Right atrium auricular region (tissue), 2 donors: ENCODE measurements around the gene LIX1. TPM values are rescaled to one million over a fixed set of nuclear protein-coding genes. Genes with fewer than 3 reads are reported as not detected.

Experiments used
- DNase-seq: peaks from one replicate; pipeline ENCODE4 v3.0.0-alpha.2; 2019; ENCODE audit warnings: low spot score
- H3K27ac ChIP-seq, 2 donors: fragments of 200-600 bp; sonication (generic); 1 replicate in 1 of 2; 2 replicates in 1 of 2; pipeline ENCODE4 v1.5.1; 2016 to 2019
- H3K27me3 ChIP-seq, 2 donors: fragments of 200-600 bp; sonication (generic); one replicate each; pipeline versions ENCODE4 v1.5.1 to v1.6.0; 2017 to 2019
- H3K36me3 ChIP-seq: fragments of 200-600 bp; sonication (generic); one replicate; pipeline ENCODE4 v1.5.1; 2016
- H3K4me1 ChIP-seq, 2 donors: fragments of 200-600 bp; sonication (generic); one replicate each; pipeline versions ENCODE4 v1.5.1 to v1.6.0; 2017 to 2019
- H3K4me3 ChIP-seq, 2 donors: fragments of 200-600 bp; sonication (generic); 1 replicate in 1 of 2; 2 replicates in 1 of 2; pipeline ENCODE4 v1.5.1; 2017 to 2019; ENCODE audit warnings: mild to moderate bottlenecking in 1 of 2, moderate library complexity in 1 of 2
- H3K9me3 ChIP-seq, 2 donors: fragments of 200-600 bp; sonication (generic); one replicate each; pipeline ENCODE4 v1.5.1; 2019
- total RNA-seq, 2 donors: library from RNA; depleted of rRNA; stranded (reverse); fragments of >200 nt; gene quantifications; one replicate each; pipeline ENCODE4 v1.1.0, GENCODE V29; 2016
- TF ChIP-seq, protein P1 (sequence below), 2 donors: fragments of 200-600 bp; sonication (generic); IDR thresholded peaks; one replicate each; pipeline ENCODE4 v1.5.1; 2019; ENCODE audit warnings: antibody characterized with exemption in 2 of 2

Gene LIX1
- total RNA-seq, 2 donors from 2014 or later = not detected

DNA sequence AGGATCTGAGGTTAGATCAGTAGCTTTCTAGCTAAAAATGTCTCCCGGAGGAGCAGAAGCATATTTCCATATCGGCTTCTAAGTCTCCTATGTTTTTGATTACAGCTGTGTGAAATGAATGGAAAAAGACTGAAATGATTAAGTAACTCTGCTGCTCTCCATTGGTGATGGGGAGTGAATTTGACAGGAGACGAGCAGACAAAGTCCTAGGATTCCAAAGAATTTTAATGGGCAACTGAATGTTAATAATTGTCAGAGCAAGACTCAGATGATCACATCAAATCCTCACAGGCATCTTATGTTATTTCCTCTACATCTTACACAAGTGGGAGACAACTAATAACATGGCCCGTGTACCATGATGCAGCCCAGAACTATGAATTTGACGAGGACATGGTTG, 66.8 kb downstream of the LIX1 start:
- no peaks in the 10 kb centered on the region for H3K9me3 ChIP-seq

GRCh38 chr5:97074859-97075489, 67.4 kb downstream of the LIX1 start:
- no peaks in the 10 kb centered on the region for H3K27me3 ChIP-seq
- H3K4me1 ChIP-seq = no peaks in the 10 kb centered on the region
- no peak overlapping the region for H3K27ac ChIP-seq
- no peaks in the 10 kb centered on the region for H3K36me3 ChIP-seq
- DNase-seq = no peak
- no peaks in the 10 kb centered on the region for H3K9me3 ChIP-seq
- TF ChIP-seq, protein P1, sequence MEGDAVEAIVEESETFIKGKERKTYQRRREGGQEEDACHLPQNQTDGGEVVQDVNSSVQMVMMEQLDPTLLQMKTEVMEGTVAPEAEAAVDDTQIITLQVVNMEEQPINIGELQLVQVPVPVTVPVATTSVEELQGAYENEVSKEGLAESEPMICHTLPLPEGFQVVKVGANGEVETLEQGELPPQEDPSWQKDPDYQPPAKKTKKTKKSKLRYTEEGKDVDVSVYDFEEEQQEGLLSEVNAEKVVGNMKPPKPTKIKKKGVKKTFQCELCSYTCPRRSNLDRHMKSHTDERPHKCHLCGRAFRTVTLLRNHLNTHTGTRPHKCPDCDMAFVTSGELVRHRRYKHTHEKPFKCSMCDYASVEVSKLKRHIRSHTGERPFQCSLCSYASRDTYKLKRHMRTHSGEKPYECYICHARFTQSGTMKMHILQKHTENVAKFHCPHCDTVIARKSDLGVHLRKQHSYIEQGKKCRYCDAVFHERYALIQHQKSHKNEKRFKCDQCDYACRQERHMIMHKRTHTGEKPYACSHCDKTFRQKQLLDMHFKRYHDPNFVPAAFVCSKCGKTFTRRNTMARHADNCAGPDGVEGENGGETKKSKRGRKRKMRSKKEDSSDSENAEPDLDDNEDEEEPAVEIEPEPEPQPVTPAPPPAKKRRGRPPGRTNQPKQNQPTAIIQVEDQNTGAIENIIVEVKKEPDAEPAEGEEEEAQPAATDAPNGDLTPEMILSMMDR (IDR thresholded peaks at IDR 0.05) = no peak
- H3K4me3 ChIP-seq = no peak overlapping the region

More for the DNA sequence above, 66.8 kb downstream of the LIX1 start:
- DNase-seq = no peak
- H3K4me3 ChIP-seq = no peak overlapping the region
- H3K4me1 ChIP-seq = no peaks in the 10 kb centered on the region
- H3K27me3 ChIP-seq = no peaks in the 10 kb centered on the region
- H3K36me3 ChIP-seq = no peaks in the 10 kb centered on the region
- TF ChIP-seq, protein P1 (IDR thresholded peaks at IDR 0.05) = no peak
- H3K27ac ChIP-seq = no peak overlapping the region

DNA sequence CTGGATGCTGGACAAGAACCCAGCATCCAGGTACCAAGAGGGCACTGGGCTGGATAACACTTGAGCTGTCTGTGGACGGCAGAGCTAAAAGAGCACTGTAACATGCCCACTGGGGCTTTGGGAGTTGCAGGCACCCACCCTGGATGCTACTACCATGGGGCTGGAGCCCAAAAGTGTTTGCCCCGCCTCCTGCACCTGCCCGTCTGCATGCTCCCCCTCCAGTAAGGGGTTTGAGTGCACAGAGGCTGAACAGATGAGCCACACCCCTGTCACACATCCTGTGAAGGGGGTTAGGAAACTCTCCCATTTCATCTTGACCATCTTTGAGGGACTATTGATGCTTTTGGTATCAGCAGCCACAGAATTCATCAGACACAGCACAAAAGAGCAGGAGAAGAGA, 69.0 kb downstream of the LIX1 start:
- no peak for DNase-seq
- TF ChIP-seq, protein P1 (IDR thresholded peaks at IDR 0.05) = no peak
- no peak overlapping the region for H3K27ac ChIP-seq
- H3K27me3 ChIP-seq = no peaks in the 10 kb centered on the region
- no peak overlapping the region for H3K4me3 ChIP-seq
- H3K36me3 ChIP-seq = no peaks in the 10 kb centered on the region
- no peaks in the 10 kb centered on the region for H3K9me3 ChIP-seq
- H3K4me1 ChIP-seq = no peaks in the 10 kb centered on the region

- Histone ChIP-seq H3K4me1 (no peaks in the 10 kb centered on the region), H3K27ac (no peak overlapping the region), H3K27me3 (no peaks in the 10 kb centered on the region), H3K9me3 (no peaks in the 10 kb centered on the region), H3K4me3 (no peak overlapping the region), H3K36me3 (no peaks in the 10 kb centered on the region)
- DNase-seq = no peak
- TF ChIP-seq, protein P1 (IDR thresholded peaks at IDR 0.05) = no peak
These were observed 69.7 kb downstream of the LIX1 start for GRCh38 chr5:97072696-97073095.

DNA sequence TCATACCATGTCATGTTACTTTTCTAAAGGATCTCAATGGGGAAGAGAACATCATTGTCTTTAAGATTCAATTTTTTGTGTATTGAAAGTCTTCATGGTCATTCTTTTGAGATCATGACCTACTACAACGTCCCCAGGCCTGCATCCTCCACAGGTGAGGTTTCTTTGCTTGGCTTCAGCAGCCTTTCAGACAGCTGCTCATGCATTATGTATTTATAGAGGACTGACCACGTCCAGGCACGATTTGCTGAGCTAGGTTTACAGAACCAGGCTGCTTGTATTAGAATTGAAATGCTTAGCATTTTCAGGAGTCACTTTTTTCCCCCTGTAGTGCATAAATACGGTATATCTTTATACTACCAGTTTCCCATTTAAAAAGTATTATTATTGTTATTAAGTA, 70.4 kb downstream of the LIX1 start:
- H3K36me3 ChIP-seq = no peaks in the 10 kb centered on the region
- no peaks in the 10 kb centered on the region for H3K9me3 ChIP-seq
- no peaks in the 10 kb centered on the region for H3K4me1 ChIP-seq
- no peaks in the 10 kb centered on the region for H3K27me3 ChIP-seq
- TF ChIP-seq, protein P1 (IDR thresholded peaks at IDR 0.05) = no peak
- no peak overlapping the region for H3K4me3 ChIP-seq
- no peak for DNase-seq
- no peak overlapping the region for H3K27ac ChIP-seq

DNA sequence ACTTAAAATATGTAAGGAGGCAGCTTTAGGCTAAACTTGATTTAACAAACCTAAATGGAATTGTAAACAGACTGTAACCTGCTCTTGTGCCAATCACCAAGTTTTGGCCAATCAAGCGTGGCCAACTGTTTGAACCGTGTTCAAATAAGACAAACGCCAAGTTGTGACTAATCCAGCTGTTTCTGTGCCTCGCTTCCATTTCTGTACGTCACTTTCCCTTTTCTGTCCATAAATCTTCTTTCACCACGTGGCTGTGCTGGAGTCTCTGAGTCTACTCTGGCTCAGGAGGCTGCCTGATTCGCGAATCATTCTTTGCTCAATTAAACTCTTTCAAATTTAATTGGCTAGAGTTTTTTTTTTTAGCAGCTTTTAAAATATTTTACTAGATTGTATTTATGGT, 71.3 kb downstream of the LIX1 start:
- Histone ChIP-seq H3K27ac (no peak overlapping the region), H3K4me1 (no peaks in the 10 kb centered on the region), H3K9me3 (no peaks in the 10 kb centered on the region), H3K36me3 (no peaks in the 10 kb centered on the region), H3K4me3 (no peak overlapping the region), H3K27me3 (no peaks in the 10 kb centered on the region)
- no peak for DNase-seq
- TF ChIP-seq, protein P1 (IDR thresholded peaks at IDR 0.05) = no peak
